ENCODE results near the gene EEPD1.
"Not testable (repeated sequence)": the region's sequence is repeated elsewhere in the genome, so short reads cannot be mapped to it uniquely, and the experiment has no call there.

Gene EEPD1

GRCh38 chr7:36152756-36153570, at the start of gene EEPD1:
TSS of gene EEPD1 (plus strand) at chr7:36153254. CDS start at chr7:36154325, 1,071 bp downstream.
- peak; percentile 99 for DNase-seq
- no peaks in the 10 kb centered on the region for H3K27me3 ChIP-seq (replicated peaks)
- peak within 1 kb of the TSS; percentile 68 for H3K4me3 ChIP-seq (ENCODE audit: low read depth, low read length)
- TF ChIP-seq CTCF (IDR thresholded peaks at IDR 0.05; ENCODE audit: low read depth, low read length, missing control alignments), result no peak
- peak within 1 kb of the TSS; percentile 45 for H3K27ac ChIP-seq
- in situ Hi-C loops (cut with HindIII; ENCODE audit: low pct_ligation_motif_present, low sequenced_read_pairs), result no loop called here
- no peaks in the 10 kb centered on the region for H3K36me3 ChIP-seq (replicated peaks)

- no peak for TF ChIP-seq CTCF (IDR thresholded peaks at IDR 0.05; ENCODE audit: low read depth, low read length, missing control alignments)
- Histone ChIP-seq H3K36me3 (replicated peaks) (no peaks in the 10 kb centered on the region), H3K27me3 (replicated peaks) (no peaks in the 10 kb centered on the region), H3K4me3 (ENCODE audit: low read depth, low read length) (no peak overlapping the region), H3K27ac (no peak overlapping the region)
- in situ Hi-C loops (cut with HindIII; ENCODE audit: low pct_ligation_motif_present, low sequenced_read_pairs), result no loop called here
- no peak for DNase-seq
Measured at GRCh38 chr7:36103837-36104561, 49.1 kb upstream of the EEPD1 start.

- H3K4me3 ChIP-seq (ENCODE audit: low read depth, low read length); DNase-seq; in situ Hi-C loops (cut with HindIII; ENCODE audit: low pct_ligation_motif_present, low sequenced_read_pairs); H3K27ac ChIP-seq; H3K36me3 ChIP-seq (replicated peaks); H3K27me3 ChIP-seq (replicated peaks): not testable (repeated sequence)
Measured at GRCh38 chr7:36106972-36107908, 45.8 kb upstream of the EEPD1 start.

- Histone ChIP-seq H3K27ac (no peak overlapping the region), H3K4me3 (ENCODE audit: low read depth, low read length) (no peak overlapping the region), H3K36me3 (replicated peaks) (no peaks in the 10 kb centered on the region), H3K27me3 (replicated peaks) (no peaks in the 10 kb centered on the region)
- no peak for TF ChIP-seq CTCF (IDR thresholded peaks at IDR 0.05; ENCODE audit: low read depth, low read length, missing control alignments)
- in situ Hi-C loops (cut with HindIII; ENCODE audit: low pct_ligation_motif_present, low sequenced_read_pairs), result no loop called here
- no peak for DNase-seq
Measured at GRCh38 chr7:36107926-36108631, 45.0 kb upstream of the EEPD1 start.

GRCh38 chr7:36109013-36109627, 43.9 kb upstream of the EEPD1 start:
- no peak for DNase-seq
- in situ Hi-C loops (cut with HindIII; ENCODE audit: low pct_ligation_motif_present, low sequenced_read_pairs), result no loop called here
- Histone ChIP-seq H3K4me3 (ENCODE audit: low read depth, low read length) (no peak overlapping the region), H3K36me3 (replicated peaks) (no peaks in the 10 kb centered on the region), H3K27ac (no peak overlapping the region), H3K27me3 (replicated peaks) (no peaks in the 10 kb centered on the region)
- TF ChIP-seq CTCF (IDR thresholded peaks at IDR 0.05; ENCODE audit: low read depth, low read length, missing control alignments), result no peak

Measured in brain microvascular endothelial cell (primary cell).